Measurements from ENCODE around the gene TIMM13.

Gene TIMM13

DNA sequence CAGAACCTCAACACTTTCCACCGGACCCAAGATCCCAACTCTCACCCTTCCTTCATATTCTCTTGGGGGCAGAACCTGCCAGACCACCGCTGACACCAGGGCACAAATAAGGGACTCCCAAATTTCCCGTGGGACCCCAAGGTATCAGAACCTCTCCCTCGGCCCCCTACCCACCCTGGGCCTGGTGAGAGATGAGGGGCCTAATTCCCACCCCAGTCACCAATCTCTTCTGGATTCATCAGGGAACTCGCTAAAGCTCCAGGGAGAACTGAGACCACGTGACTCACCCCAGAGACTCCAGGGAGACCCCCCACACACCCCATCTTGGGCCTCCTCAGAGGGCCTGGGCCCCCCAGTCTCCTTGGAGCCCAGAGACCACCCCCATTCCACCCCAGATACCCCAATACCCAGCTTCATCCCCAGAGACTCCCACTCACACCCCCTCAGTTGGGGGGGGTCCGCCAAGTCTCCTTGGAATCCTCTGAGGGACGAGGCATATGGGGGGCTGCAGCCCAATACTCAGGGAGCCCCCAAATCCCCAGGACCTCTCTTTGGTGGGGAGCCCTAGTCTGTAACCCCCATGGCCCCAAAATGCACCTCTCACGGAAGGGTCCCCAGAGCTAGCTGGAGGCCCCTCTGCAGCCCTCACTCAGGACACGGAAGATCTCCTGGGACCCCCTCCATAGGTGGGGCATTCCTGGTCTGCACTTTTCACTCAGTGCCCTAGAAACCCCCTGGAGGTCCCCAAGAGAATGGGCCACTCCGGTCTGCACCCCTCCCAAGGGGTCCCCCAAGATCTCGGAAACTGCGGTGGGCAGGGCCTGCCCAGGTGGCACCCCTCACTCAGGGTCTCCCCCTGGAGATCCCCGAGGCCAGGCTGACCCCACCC is 27.8 kb upstream of the TIMM13 start:
- 63 to 68% methylated on average over 14 of the region's 14 CpGs for WGBS, 2 experiments
- no peak overlapping the region for H3K27ac ChIP-seq (ENCODE audit: insufficient read depth, low read depth, low read length, poor library complexity, severe bottlenecking)

DNA sequence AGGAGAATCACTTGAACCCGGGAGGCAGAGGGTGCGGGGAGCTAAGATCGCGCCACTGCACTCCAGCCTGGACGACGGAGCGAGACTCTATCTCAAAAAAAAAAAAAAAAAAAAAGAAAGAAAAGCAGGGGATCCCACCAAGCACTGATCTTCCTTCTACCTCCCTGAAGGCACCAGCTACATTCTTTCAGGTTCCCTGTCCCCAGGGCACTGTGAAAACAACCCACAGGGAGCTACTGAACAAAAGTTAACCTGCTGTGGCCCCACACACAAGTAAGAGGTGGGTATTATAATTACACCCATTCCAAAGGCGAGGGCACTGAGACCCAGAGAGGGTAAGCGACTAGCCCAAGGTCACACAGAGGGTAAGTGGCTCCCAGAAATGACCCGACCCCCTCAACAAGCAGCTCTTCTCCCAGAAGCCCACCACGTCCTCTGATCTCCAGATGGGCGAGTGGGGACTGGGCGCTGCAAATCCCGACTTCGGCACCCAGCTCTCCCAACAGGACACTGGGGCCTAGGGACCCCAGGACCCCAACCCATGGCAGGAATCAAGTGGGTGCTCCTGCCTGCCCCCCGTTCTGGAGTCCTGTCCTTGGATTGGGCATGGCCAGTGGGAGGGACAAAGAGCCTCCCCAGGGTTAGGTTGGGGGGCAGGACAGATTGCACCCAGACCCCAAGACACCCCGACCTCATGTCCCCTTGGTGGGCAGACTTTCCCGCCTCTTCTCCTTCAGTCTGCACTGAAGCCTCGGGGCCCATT is 27.0 kb upstream of the TIMM13 start:
- Histone ChIP-seq H3K4me3 (ENCODE audit: insufficient read depth, low read depth, low read length) (peak overlapping the region; percentile 88), H3K4me1 (ENCODE audit: control insufficient read depth, insufficient read depth, low read length) (peaks cover 12% of the 10 kb centered on the region), H3K36me3 (ENCODE audit: control insufficient read depth, insufficient read depth, low read length) (no peaks in the 10 kb centered on the region), H3K27ac (ENCODE audit: insufficient read depth, low read depth, low read length, poor library complexity, severe bottlenecking) (no peak overlapping the region), H3K9me3 (ENCODE audit: control insufficient read depth, low read length) (no peaks in the 10 kb centered on the region), H3K27me3 (ENCODE audit: control insufficient read depth, insufficient read depth, low read length, poor library complexity, severe bottlenecking) (no peaks in the 10 kb centered on the region)
- WGBS, 2 experiments = 88 to 91% methylated on average over 19 of the region's 19 CpGs

More for the DNA sequence above, 27.8 kb upstream of the TIMM13 start:
- H3K9me3 ChIP-seq (ENCODE audit: control insufficient read depth, low read length) = no peaks in the 10 kb centered on the region
- H3K4me1 ChIP-seq (ENCODE audit: control insufficient read depth, insufficient read depth, low read length) = peaks cover 12% of the 10 kb centered on the region
- peak overlapping the region; percentile 88 for H3K4me3 ChIP-seq (ENCODE audit: insufficient read depth, low read depth, low read length)
- H3K27me3 ChIP-seq (ENCODE audit: control insufficient read depth, insufficient read depth, low read length, poor library complexity, severe bottlenecking) = no peaks in the 10 kb centered on the region
- H3K36me3 ChIP-seq (ENCODE audit: control insufficient read depth, insufficient read depth, low read length) = no peaks in the 10 kb centered on the region

DNA sequence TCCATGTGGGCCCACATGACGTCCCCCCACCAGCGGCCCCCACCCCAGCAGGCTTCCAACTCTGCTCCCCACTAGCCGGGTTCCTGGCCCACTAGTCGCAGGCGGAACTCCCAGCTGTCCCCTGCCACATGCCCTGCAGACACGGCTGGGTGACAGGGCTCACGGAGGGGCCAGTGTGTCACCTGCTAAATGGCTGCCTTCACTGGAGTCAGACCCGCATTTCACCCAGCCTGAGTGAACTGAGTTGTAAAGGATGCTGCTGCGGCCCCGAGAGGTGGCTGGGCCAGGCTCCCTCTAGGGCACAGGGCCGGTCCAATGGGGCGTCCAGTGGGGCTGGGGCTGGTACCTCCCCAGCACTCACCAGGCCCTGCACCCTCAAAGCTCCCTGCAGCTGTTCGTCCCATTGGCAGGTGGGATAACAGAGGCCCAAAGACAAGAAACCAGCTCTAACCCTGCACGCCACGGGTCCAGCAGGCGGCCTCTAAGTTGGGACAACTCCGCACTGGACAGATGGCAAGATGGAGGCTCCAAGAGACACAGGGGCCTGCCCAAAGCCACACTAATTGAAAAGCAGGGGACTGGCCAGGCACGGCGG is 26.1 kb upstream of the TIMM13 start:
- 87 to 91% methylated on average over 19 of the region's 19 CpGs for WGBS, 2 experiments
- H3K9me3 ChIP-seq (ENCODE audit: control insufficient read depth, low read length) = no peaks in the 10 kb centered on the region
- H3K4me1 ChIP-seq (ENCODE audit: control insufficient read depth, insufficient read depth, low read length) = peaks cover 12% of the 10 kb centered on the region
- H3K36me3 ChIP-seq (ENCODE audit: control insufficient read depth, insufficient read depth, low read length) = peaks cover 6% of the 10 kb centered on the region
- H3K27me3 ChIP-seq (ENCODE audit: control insufficient read depth, insufficient read depth, low read length, poor library complexity, severe bottlenecking) = no peaks in the 10 kb centered on the region
- no peak overlapping the region for H3K4me3 ChIP-seq (ENCODE audit: insufficient read depth, low read depth, low read length)
- no peak overlapping the region for H3K27ac ChIP-seq (ENCODE audit: insufficient read depth, low read depth, low read length, poor library complexity, severe bottlenecking)

DNA sequence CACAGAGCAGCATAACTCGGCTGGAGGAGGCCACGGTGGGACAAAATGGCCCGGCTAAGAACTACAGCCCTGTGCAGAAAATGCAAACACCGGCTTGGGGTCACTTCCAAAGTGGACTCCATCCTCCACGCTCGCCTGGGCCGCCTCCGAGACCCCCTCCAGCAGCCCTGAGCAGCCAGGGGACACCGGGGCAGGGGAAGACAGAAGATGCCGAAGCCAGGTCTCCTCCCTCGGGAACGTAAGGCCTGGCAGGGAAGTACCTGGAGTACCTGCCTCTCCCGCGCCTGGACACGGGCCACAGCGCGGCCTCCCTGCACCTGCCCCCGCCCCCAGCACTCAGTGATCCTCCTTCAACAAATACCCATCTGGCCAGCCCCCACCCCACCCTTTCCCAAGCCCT is 24.4 kb upstream of the TIMM13 start:
- Histone ChIP-seq H3K9me3 (ENCODE audit: control insufficient read depth, low read length) (no peaks in the 10 kb centered on the region), H3K27ac (ENCODE audit: insufficient read depth, low read depth, low read length, poor library complexity, severe bottlenecking) (no peak overlapping the region), H3K4me1 (ENCODE audit: control insufficient read depth, insufficient read depth, low read length) (peaks cover 15% of the 10 kb centered on the region), H3K27me3 (ENCODE audit: control insufficient read depth, insufficient read depth, low read length, poor library complexity, severe bottlenecking) (no peaks in the 10 kb centered on the region), H3K36me3 (ENCODE audit: control insufficient read depth, insufficient read depth, low read length) (peaks cover 6% of the 10 kb centered on the region), H3K4me3 (ENCODE audit: insufficient read depth, low read depth, low read length) (no peak overlapping the region)
- 94 to 96% methylated on average over 18 of the region's 18 CpGs for WGBS, 2 experiments

- H3K4me1 ChIP-seq (ENCODE audit: control insufficient read depth, insufficient read depth, low read length) = peaks cover 15% of the 10 kb centered on the region
- H3K36me3 ChIP-seq (ENCODE audit: control insufficient read depth, insufficient read depth, low read length) = peaks cover 6% of the 10 kb centered on the region
- H3K9me3 ChIP-seq (ENCODE audit: control insufficient read depth, low read length) = no peaks in the 10 kb centered on the region
- H3K4me3 ChIP-seq (ENCODE audit: insufficient read depth, low read depth, low read length) = no peak overlapping the region
- H3K27me3 ChIP-seq (ENCODE audit: control insufficient read depth, insufficient read depth, low read length, poor library complexity, severe bottlenecking) = no peaks in the 10 kb centered on the region
- H3K27ac ChIP-seq (ENCODE audit: insufficient read depth, low read depth, low read length, poor library complexity, severe bottlenecking) = no peak overlapping the region
- 94 to 98% methylated on average over 7 of the region's 7 CpGs for WGBS, 2 experiments
Measured at GRCh38 chr19:2451138-2451537, 23.8 kb upstream of the TIMM13 start.

DNA sequence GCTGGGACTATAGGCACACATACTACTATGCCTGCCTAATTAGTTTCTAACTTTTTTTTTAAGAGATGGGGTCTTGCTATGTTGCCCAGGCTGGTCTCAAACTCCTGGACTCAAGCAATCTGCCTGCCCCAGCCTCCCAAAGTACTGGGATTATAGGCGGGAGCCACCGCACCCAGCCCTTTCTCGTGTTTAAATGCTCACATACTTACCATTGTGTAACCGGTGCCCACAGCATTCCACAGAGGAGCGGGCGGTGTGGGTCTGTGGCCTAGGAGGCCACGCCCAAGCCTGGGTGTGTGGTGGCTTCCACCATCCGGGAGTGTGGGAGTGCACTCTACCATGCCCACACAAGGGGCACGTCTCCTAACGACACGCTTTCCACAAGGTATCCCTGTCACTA is 21.6 kb upstream of the TIMM13 start:
- Histone ChIP-seq H3K27me3 (ENCODE audit: control insufficient read depth, insufficient read depth, low read length, poor library complexity, severe bottlenecking) (no peaks in the 10 kb centered on the region), H3K36me3 (ENCODE audit: control insufficient read depth, insufficient read depth, low read length) (peaks cover 6% of the 10 kb centered on the region), H3K4me3 (ENCODE audit: insufficient read depth, low read depth, low read length) (no peak overlapping the region), H3K4me1 (ENCODE audit: control insufficient read depth, insufficient read depth, low read length) (peaks cover 3% of the 10 kb centered on the region), H3K27ac (ENCODE audit: insufficient read depth, low read depth, low read length, poor library complexity, severe bottlenecking) (no peak overlapping the region), H3K9me3 (ENCODE audit: control insufficient read depth, low read length) (no peaks in the 10 kb centered on the region)
- 93 to 98% methylated on average over 11 of the region's 11 CpGs for WGBS, 2 experiments

DNA sequence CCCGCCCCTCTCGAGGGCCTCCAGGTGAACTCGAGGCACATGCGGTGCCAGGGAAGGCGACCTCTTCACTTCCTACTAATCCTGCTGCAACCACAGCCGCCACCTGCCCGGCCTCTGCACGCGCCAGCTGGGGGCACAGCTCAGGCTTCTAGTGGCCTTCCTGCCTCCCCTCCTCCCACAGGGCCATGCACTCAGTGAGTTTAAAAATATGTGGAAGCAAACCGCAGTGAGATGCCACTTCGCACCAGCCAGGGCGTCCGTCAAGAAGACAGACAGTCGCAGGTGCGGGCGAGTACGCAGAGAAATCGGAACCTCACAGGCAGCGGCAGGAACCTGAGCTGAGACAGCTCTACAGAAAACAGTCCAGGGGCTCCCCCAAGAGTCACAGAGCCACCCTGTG is 19.0 kb upstream of the TIMM13 start:
- H3K36me3 ChIP-seq (ENCODE audit: control insufficient read depth, insufficient read depth, low read length) = peaks cover 23% of the 10 kb centered on the region
- H3K4me1 ChIP-seq (ENCODE audit: control insufficient read depth, insufficient read depth, low read length) = peaks cover 3% of the 10 kb centered on the region
- H3K9me3 ChIP-seq (ENCODE audit: control insufficient read depth, low read length) = no peaks in the 10 kb centered on the region
- WGBS, 2 experiments = 90 to 91% methylated on average over 19 of the region's 19 CpGs
- H3K4me3 ChIP-seq (ENCODE audit: insufficient read depth, low read depth, low read length) = no peak overlapping the region
- no peak overlapping the region for H3K27ac ChIP-seq (ENCODE audit: insufficient read depth, low read depth, low read length, poor library complexity, severe bottlenecking)
- no peaks in the 10 kb centered on the region for H3K27me3 ChIP-seq (ENCODE audit: control insufficient read depth, insufficient read depth, low read length, poor library complexity, severe bottlenecking)

GRCh38 chr19:2444251-2445002 is 17.0 kb upstream of the TIMM13 start:
- H3K27ac ChIP-seq (ENCODE audit: insufficient read depth, low read depth, low read length, poor library complexity, severe bottlenecking) = no peak overlapping the region
- peaks cover 23% of the 10 kb centered on the region for H3K36me3 ChIP-seq (ENCODE audit: control insufficient read depth, insufficient read depth, low read length)
- H3K9me3 ChIP-seq (ENCODE audit: control insufficient read depth, low read length) = no peaks in the 10 kb centered on the region
- WGBS, 2 experiments = 96% methylated on average over 34 of the region's 34 CpGs
- H3K27me3 ChIP-seq (ENCODE audit: control insufficient read depth, insufficient read depth, low read length, poor library complexity, severe bottlenecking) = no peaks in the 10 kb centered on the region
- peaks cover 3% of the 10 kb centered on the region for H3K4me1 ChIP-seq (ENCODE audit: control insufficient read depth, insufficient read depth, low read length)
- H3K4me3 ChIP-seq (ENCODE audit: insufficient read depth, low read depth, low read length) = no peak overlapping the region

DNA sequence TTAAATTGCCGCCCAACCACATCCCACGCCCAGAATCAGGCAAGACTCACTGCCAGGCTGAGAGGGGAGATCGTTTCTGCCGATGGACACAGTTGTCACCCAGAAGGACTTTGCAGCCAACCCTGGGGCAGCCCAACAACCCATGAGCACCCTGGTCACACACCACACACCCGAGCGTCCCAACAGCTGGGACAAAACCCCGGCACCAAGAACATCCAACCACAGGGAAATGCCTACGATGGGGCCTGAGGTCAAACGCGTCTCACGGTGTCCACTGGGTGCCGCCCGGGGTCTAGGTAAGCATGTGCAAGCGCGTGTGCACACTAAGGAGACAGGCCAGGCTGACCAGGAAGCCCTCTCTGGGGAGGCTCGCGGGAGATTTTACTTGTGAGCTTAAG is 16.4 kb upstream of the TIMM13 start:
- no peak overlapping the region for H3K4me3 ChIP-seq (ENCODE audit: insufficient read depth, low read depth, low read length)
- 96% methylated on average over 17 of the region's 17 CpGs for WGBS, 2 experiments
- H3K36me3 ChIP-seq (ENCODE audit: control insufficient read depth, insufficient read depth, low read length) = peaks cover 18% of the 10 kb centered on the region
- peaks cover 3% of the 10 kb centered on the region for H3K4me1 ChIP-seq (ENCODE audit: control insufficient read depth, insufficient read depth, low read length)
- H3K9me3 ChIP-seq (ENCODE audit: control insufficient read depth, low read length) = no peaks in the 10 kb centered on the region
- no peak overlapping the region for H3K27ac ChIP-seq (ENCODE audit: insufficient read depth, low read depth, low read length, poor library complexity, severe bottlenecking)
- no peaks in the 10 kb centered on the region for H3K27me3 ChIP-seq (ENCODE audit: control insufficient read depth, insufficient read depth, low read length, poor library complexity, severe bottlenecking)

Data from ectodermal cell (in vitro differentiated cells).